ENCODE results near the gene NOSTRIN. TPM values are rescaled to one million over a fixed set of nuclear protein-coding genes. Genes with fewer than 3 reads are reported as not detected.
"Not testable (repeated sequence)": the region's sequence is repeated elsewhere in the genome, so short reads cannot be mapped to it uniquely, and the experiment has no call there.

The NOSTRIN gene
- total RNA-seq, 2 experiments from 2014 or later: not detected

GRCh38 chr2:168791140-168791539, 11.3 kb upstream of the NOSTRIN start:
- DNase-seq; H3K36me3 Mint-ChIP-seq; H3K9me3 Mint-ChIP-seq; POLR2A ChIA-PET; intact Hi-C loops (cut with micrococcal nuclease); H3K27me3 Mint-ChIP-seq; H3K27ac Mint-ChIP-seq; H3K4me1 Mint-ChIP-seq (ENCODE audit: low read depth); CTCF ChIA-PET; H3K4me3 Mint-ChIP-seq: not testable (repeated sequence)

- ChIA-PET POLR2A (no interaction called here), CTCF (interaction anchor here (0.8 kb wide), 1 partner anchor 14 kb away, joined by 3 read pairs; no protein-coding TSS in a partner anchor)
- H3K9me3 Mint-ChIP-seq: no peaks in the 10 kb centered on the region
- no peaks in the 10 kb centered on the region for H3K4me1 Mint-ChIP-seq (ENCODE audit: low read depth)
- H3K4me3 Mint-ChIP-seq: no peak overlapping the region
- no peaks in the 10 kb centered on the region for H3K27me3 Mint-ChIP-seq
- intact Hi-C loops (cut with micrococcal nuclease): no loop called here
- H3K36me3 Mint-ChIP-seq: no peaks in the 10 kb centered on the region
- no peak overlapping the region for H3K27ac Mint-ChIP-seq
- no peak for DNase-seq
Measured at GRCh38 chr2:168793596-168793995, 8.8 kb upstream of the NOSTRIN start.

DNA sequence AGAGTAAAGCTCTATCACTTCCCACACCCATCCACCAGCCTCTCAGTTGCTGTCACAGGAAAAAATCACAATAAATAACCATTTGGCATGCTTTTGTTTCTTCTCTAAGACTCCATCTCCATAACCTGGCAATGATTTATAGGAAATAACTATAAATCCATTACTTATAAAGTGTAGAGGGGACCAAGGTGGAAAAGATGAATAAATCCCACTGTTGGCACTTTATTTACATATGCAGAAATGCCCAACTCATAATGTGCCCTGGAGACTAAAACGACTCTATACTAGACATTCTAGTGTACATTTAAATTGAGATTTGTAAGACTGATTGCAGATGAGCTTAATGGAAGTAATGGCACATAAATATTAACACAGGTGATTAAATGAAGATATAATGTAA, 7.5 kb upstream of the NOSTRIN start:
- H3K9me3 Mint-ChIP-seq: no peaks in the 10 kb centered on the region
- H3K4me3 Mint-ChIP-seq: no peak overlapping the region
- POLR2A ChIA-PET: no interaction called here
- no peaks in the 10 kb centered on the region for H3K4me1 Mint-ChIP-seq (ENCODE audit: low read depth)
- no peak for DNase-seq
- H3K36me3 Mint-ChIP-seq: no peaks in the 10 kb centered on the region
- no peaks in the 10 kb centered on the region for H3K27me3 Mint-ChIP-seq
- no peak overlapping the region for H3K27ac Mint-ChIP-seq
- CTCF ChIA-PET: no interaction called here
- intact Hi-C loops (cut with micrococcal nuclease): no loop called here

DNA sequence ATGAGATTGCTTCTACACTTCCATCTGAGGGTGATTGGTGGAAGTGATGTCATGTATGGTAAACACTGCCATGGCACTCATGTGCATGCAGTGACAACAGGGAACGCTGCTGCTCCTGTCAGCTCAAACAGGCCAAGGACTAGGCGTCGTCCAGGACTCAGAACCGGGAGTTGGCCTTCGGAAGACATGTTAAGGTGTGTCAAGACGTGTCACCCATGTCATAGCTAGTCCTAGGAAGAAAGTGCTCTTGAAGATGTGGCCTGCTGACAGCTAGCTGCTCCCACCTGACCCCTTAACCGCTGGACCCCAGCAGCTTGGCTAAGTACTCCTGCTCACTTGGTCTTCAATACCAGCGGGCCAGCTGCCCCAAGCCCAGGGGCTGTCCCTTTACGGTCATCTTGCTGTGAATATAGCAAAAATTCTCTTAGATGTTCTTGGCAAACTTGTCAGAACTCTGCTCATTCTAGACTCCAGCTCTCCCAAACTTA, 6.3 kb upstream of the NOSTRIN start:
- POLR2A ChIA-PET: no interaction called here
- no peak overlapping the region for H3K4me3 Mint-ChIP-seq
- no peaks in the 10 kb centered on the region for H3K4me1 Mint-ChIP-seq (ENCODE audit: low read depth)
- CTCF ChIA-PET: no interaction called here
- H3K27me3 Mint-ChIP-seq: no peaks in the 10 kb centered on the region
- H3K27ac Mint-ChIP-seq: no peak overlapping the region
- intact Hi-C loops (cut with micrococcal nuclease): no loop called here
- no peaks in the 10 kb centered on the region for H3K9me3 Mint-ChIP-seq
- DNase-seq: no peak
- H3K36me3 Mint-ChIP-seq: no peaks in the 10 kb centered on the region

- CTCF ChIA-PET: interaction anchor here (0.9 kb wide), 1 partner anchor 125 kb away, joined by 4 read pairs; no protein-coding TSS in a partner anchor
- H3K27me3 Mint-ChIP-seq: no peaks in the 10 kb centered on the region
- H3K27ac Mint-ChIP-seq: no peak overlapping the region
- no peaks in the 10 kb centered on the region for H3K36me3 Mint-ChIP-seq
- DNase-seq: no peak
- H3K9me3 Mint-ChIP-seq: no peaks in the 10 kb centered on the region
- no peaks in the 10 kb centered on the region for H3K4me1 Mint-ChIP-seq (ENCODE audit: low read depth)
- no peak overlapping the region for H3K4me3 Mint-ChIP-seq
- POLR2A ChIA-PET: no interaction called here
- intact Hi-C loops (cut with micrococcal nuclease): no loop called here
Measured at GRCh38 chr2:168796583-168797285, 5.7 kb upstream of the NOSTRIN start.

DNA sequence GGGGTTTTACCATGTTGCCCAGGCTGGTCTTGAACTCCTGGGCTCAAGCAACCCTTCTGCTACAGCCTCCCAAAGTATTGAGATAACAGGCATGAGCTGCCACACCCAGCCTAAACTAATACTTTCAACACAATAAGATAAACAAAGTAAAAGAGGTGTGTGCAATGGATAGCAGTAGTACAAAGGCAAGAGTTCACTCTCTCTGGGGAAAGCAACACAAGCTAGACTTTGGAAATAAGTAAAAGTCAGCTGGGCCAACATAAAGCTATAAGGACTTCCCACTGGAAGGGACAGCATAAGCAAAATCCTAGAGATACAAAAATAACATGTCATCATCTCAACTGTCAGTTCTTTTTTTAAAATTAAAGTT, 5.2 kb upstream of the NOSTRIN start:
- no peaks in the 10 kb centered on the region for H3K27me3 Mint-ChIP-seq
- intact Hi-C loops (cut with micrococcal nuclease): no loop called here
- H3K27ac Mint-ChIP-seq: no peak overlapping the region
- H3K9me3 Mint-ChIP-seq: no peaks in the 10 kb centered on the region
- H3K4me1 Mint-ChIP-seq (ENCODE audit: low read depth): no peaks in the 10 kb centered on the region
- DNase-seq: no peak
- H3K36me3 Mint-ChIP-seq: no peaks in the 10 kb centered on the region
- CTCF ChIA-PET: interaction anchor here (0.9 kb wide), 1 partner anchor 124 kb away, joined by 4 read pairs; no protein-coding TSS in a partner anchor
- POLR2A ChIA-PET: no interaction called here
- H3K4me3 Mint-ChIP-seq: no peak overlapping the region

GRCh38 chr2:168798076-168798887, 4.2 kb upstream of the NOSTRIN start:
- no peaks in the 10 kb centered on the region for H3K9me3 Mint-ChIP-seq
- no peaks in the 10 kb centered on the region for H3K4me1 Mint-ChIP-seq (ENCODE audit: low read depth)
- no peak for DNase-seq
- no peaks in the 10 kb centered on the region for H3K27me3 Mint-ChIP-seq
- no peaks in the 10 kb centered on the region for H3K36me3 Mint-ChIP-seq
- intact Hi-C loops (cut with micrococcal nuclease): no loop called here
- no peak overlapping the region for H3K4me3 Mint-ChIP-seq
- H3K27ac Mint-ChIP-seq: no peak overlapping the region
- ChIA-PET CTCF (no interaction called here), POLR2A (no interaction called here)

DNA sequence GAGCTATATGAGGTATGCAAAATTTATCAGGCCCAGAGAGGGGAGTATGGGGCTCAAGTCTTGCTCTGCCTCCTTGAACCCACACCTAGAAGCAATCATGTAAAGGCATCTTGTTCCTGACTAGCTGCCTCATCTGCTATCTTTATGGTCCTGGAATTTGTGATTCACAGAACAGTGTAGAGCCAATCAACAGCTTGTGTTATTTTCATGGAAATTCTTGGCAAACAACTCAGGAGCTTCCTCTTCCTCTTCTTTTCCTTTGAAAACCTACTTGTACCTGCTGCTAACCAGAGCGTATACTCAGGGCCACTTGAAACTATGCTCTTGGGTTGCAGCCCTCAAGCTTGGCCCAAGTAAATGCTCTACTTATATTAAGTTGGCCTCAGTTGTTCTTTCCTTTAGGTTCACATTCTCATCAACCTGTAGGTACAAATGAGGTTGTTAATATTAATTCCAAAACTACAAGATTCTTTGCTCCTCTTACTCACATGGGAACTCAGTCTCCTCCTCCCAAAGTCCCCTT, 3.5 kb upstream of the NOSTRIN start:
- ChIA-PET CTCF (no interaction called here), POLR2A (no interaction called here)
- H3K4me1 Mint-ChIP-seq (ENCODE audit: low read depth): no peaks in the 10 kb centered on the region
- H3K9me3 Mint-ChIP-seq: no peaks in the 10 kb centered on the region
- H3K36me3 Mint-ChIP-seq: no peaks in the 10 kb centered on the region
- H3K27me3 Mint-ChIP-seq: no peaks in the 10 kb centered on the region
- intact Hi-C loops (cut with micrococcal nuclease): no loop called here
- no peak overlapping the region for H3K27ac Mint-ChIP-seq
- DNase-seq: no peak
- no peak overlapping the region for H3K4me3 Mint-ChIP-seq

DNA sequence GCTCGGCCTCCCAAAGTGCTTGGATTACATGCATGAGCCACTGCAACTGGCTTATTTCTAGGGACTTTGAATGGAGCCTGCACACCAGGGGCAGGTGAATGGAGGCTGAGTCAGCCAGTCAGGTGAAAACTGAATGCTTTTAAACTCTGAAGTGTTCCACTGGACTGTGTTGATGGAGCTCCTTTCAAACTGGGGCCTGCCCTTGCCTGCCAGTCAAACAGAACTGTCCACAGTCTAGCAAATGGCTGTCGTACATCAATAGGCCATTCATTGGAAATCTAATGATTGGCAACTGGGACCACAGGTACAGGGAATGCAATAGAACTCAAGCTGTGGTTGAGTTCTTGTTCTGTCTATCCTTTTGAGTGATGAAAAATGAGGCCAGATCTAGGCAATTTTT, 966 bp upstream of the NOSTRIN start:
- no peaks in the 10 kb centered on the region for H3K27me3 Mint-ChIP-seq

DNA sequence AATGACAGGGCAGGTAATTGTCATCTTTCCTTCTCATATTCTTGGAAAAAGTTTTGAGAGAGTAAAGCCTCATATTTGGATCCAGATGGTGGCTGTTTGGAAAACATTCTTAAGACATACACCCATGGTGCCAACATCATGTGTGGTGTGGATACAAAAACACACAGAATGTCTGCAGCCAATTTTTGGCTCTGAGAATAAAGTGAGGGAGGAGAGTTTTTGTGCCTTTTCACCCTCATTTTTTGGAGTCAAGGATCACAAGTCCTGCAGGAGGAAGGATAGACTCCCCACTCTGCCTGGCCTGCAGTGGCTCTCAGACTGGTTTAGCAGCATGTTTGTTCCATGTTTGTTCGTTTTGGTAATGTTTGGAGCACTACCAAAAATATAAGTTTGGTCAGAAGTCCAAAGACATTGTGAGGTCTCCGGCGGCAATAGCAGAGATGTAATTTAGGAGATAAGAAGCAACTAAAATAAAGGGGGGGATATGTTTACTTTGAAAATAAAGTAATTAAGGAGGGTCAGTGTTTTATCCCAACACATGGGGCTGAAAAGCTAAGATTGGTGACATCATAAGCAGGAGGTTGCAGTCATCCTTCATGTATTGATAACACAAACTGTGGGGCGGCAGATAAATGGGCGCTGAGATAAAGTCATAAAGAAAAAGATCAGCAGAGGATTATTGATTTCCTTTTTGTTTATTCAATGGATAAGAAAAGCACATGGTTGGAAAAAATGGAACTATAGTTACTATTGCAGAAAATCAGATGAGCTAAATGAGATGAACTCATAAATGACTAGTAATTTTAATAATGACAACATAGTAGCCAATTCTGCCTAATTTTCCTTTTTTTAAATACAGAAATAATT, 655 bp downstream of the NOSTRIN start:
- Mint-ChIP-seq H3K9me3 (no peaks in the 10 kb centered on the region), H3K4me3 (no peak overlapping the region), H3K36me3 (no peaks in the 10 kb centered on the region), H3K27me3 (no peaks in the 10 kb centered on the region), H3K4me1 (ENCODE audit: low read depth) (no peaks in the 10 kb centered on the region), H3K27ac (no peak overlapping the region)
- no peak for DNase-seq
- intact Hi-C loops (cut with micrococcal nuclease): no loop called here
- POLR2A ChIA-PET: no interaction called here
- CTCF ChIA-PET: no interaction called here

More for the DNA sequence above, 966 bp upstream of the NOSTRIN start:
- Mint-ChIP-seq H3K4me1 (ENCODE audit: low read depth) (no peaks in the 10 kb centered on the region), H3K27ac (no peak overlapping the region), H3K9me3 (no peaks in the 10 kb centered on the region), H3K36me3 (no peaks in the 10 kb centered on the region), H3K4me3 (no peak overlapping the region)
- CTCF ChIA-PET: interaction anchor here (0.7 kb wide), 1 partner anchor 664 kb away, joined by 5 read pairs; no protein-coding TSS in a partner anchor
- intact Hi-C loops (cut with micrococcal nuclease): no loop called here
- POLR2A ChIA-PET: no interaction called here
- no peak for DNase-seq

GRCh38 chr2:168804214-168804613, 1.8 kb downstream of the NOSTRIN start:
- ChIA-PET CTCF (interaction anchor here (0.6 kb wide), 1 partner anchor 620 kb away, joined by 3 read pairs; no protein-coding TSS in a partner anchor), POLR2A (no interaction called here)
- Mint-ChIP-seq H3K36me3 (no peaks in the 10 kb centered on the region), H3K9me3 (no peaks in the 10 kb centered on the region), H3K27ac (no peak overlapping the region), H3K4me1 (ENCODE audit: low read depth) (no peaks in the 10 kb centered on the region), H3K27me3 (no peaks in the 10 kb centered on the region), H3K4me3 (no peak overlapping the region)
- DNase-seq: no peak
- intact Hi-C loops (cut with micrococcal nuclease): no loop called here

- Mint-ChIP-seq H3K36me3 (no peaks in the 10 kb centered on the region), H3K27ac (no peak overlapping the region), H3K4me1 (ENCODE audit: low read depth) (no peaks in the 10 kb centered on the region), H3K9me3 (no peaks in the 10 kb centered on the region), H3K4me3 (no peak overlapping the region), H3K27me3 (no peaks in the 10 kb centered on the region)
- intact Hi-C loops (cut with micrococcal nuclease): no loop called here
- DNase-seq: no peak
- ChIA-PET POLR2A (no interaction called here), CTCF (interaction anchor here (0.5 kb wide), 1 partner anchor 114 kb away, joined by 5 read pairs; no protein-coding TSS in a partner anchor)
Measured at GRCh38 chr2:168805615-168806014, 3.2 kb downstream of the NOSTRIN start.
